ENCODE data around the gene VPS41.
A peak's percentile ranks its signal among the peaks of the same experiment; 100 is the strongest.

Gene VPS41

GRCh38 chr7:38817526-38817925, 91.5 kb downstream of the VPS41 start:
- DNase-seq (ENCODE audit: low read depth in 2 of 3, low spot score in 1 of 3) = no peak

GRCh38 chr7:38813768-38814167, 95.2 kb downstream of the VPS41 start:
- DNase-seq (ENCODE audit: low read depth in 2 of 3, low spot score in 1 of 3) = no peak

GRCh38 chr7:38806912-38807311, 102.1 kb downstream of the VPS41 start:
- no peak for DNase-seq (ENCODE audit: low read depth in 2 of 3, low spot score in 1 of 3)

- DNase-seq (ENCODE audit: low read depth in 2 of 3, low spot score in 1 of 3) = no peak
These were observed 107.2 kb downstream of the VPS41 start for GRCh38 chr7:38801786-38802185.

GRCh38 chr7:38798552-38799267, 110.3 kb downstream of the VPS41 start:
- no peak for DNase-seq (ENCODE audit: low read depth in 2 of 3, low spot score in 1 of 3)

GRCh38 chr7:38796626-38797501, 112.1 kb downstream of the VPS41 start:
- peak in 2 of 3 donors; percentile 12 to 40 for DNase-seq (ENCODE audit: low read depth in 2 of 3, low spot score in 1 of 3)

- no peak for DNase-seq (ENCODE audit: low read depth in 2 of 3, low spot score in 1 of 3)
These were observed 113.4 kb downstream of the VPS41 start for GRCh38 chr7:38795593-38795992.

GRCh38 chr7:38781991-38782390, 127.0 kb downstream of the VPS41 start:
- DNase-seq (ENCODE audit: low read depth in 2 of 3, low spot score in 1 of 3) = no peak

GRCh38 chr7:38777609-38778008, 131.4 kb downstream of the VPS41 start:
- no peak for DNase-seq (ENCODE audit: low read depth in 2 of 3, low spot score in 1 of 3)

- DNase-seq (ENCODE audit: low read depth in 2 of 3, low spot score in 1 of 3) = no peak
These were observed 133.3 kb downstream of the VPS41 start for GRCh38 chr7:38775506-38776175.

- DNase-seq (ENCODE audit: low read depth in 2 of 3, low spot score in 1 of 3) = no peak
These were observed 135.6 kb downstream of the VPS41 start for GRCh38 chr7:38773430-38773829.

GRCh38 chr7:38760226-38760625, 148.8 kb downstream of the VPS41 start:
- DNase-seq (ENCODE audit: low read depth in 2 of 3, low spot score in 1 of 3) = no peak

- no peak for DNase-seq (ENCODE audit: low read depth in 2 of 3, low spot score in 1 of 3)
These were observed 150.0 kb downstream of the VPS41 start for GRCh38 chr7:38759028-38759427.

- DNase-seq (ENCODE audit: low read depth in 2 of 3, low spot score in 1 of 3) = no peak
These were observed 151.1 kb downstream of the VPS41 start for GRCh38 chr7:38757931-38758330.

GRCh38 chr7:38756521-38756920, 152.5 kb downstream of the VPS41 start:
- no peak for DNase-seq (ENCODE audit: low read depth in 2 of 3, low spot score in 1 of 3)

- DNase-seq (ENCODE audit: low read depth in 2 of 3, low spot score in 1 of 3) = no peak
These were observed 155.6 kb downstream of the VPS41 start for GRCh38 chr7:38753347-38753746.

- DNase-seq (ENCODE audit: low read depth in 2 of 3, low spot score in 1 of 3) = no peak
These were observed 157.6 kb downstream of the VPS41 start for GRCh38 chr7:38751416-38751815.

GRCh38 chr7:38748056-38748610, 160.9 kb downstream of the VPS41 start:
- no peak for DNase-seq (ENCODE audit: low read depth in 2 of 3, low spot score in 1 of 3)

- no peak for DNase-seq (ENCODE audit: low read depth in 2 of 3, low spot score in 1 of 3)
These were observed 162.6 kb downstream of the VPS41 start for GRCh38 chr7:38746438-38746837.

- no peak for DNase-seq (ENCODE audit: low read depth in 2 of 3, low spot score in 1 of 3)
These were observed 164.2 kb downstream of the VPS41 start for GRCh38 chr7:38744746-38745145.

GRCh38 chr7:38743899-38744298, 165.1 kb downstream of the VPS41 start:
- no peak for DNase-seq (ENCODE audit: low read depth in 2 of 3, low spot score in 1 of 3)

- DNase-seq (ENCODE audit: low read depth in 2 of 3, low spot score in 1 of 3) = no peak
These were observed 168.9 kb downstream of the VPS41 start for GRCh38 chr7:38740041-38740440.

All from stimulated activated CD4-positive, alpha-beta T cell treated with anti-CD3 and anti-CD28 coated beads, Interleukin-12 subunit alpha, Interleukin-12 subunit beta, amount 100 ng/mL, for 48 hours (primary cell).